D721Med (cell line): ENCODE results near the gene CFAP70.

Source experiments
- DNase-seq: peaks from one replicate; pipeline ENCODE4 v3.0.0; 2011; ENCODE audit warnings: low spot score; ENCODE audit not compliant: insufficient read length
- FAIRE-seq: peaks from 2 replicates; lab custom pipeline; 2011; peaks lifted over from hg19 to GRCh38; lab: Jason Lieb, UNC
- CTCF ChIP-seq: IDR thresholded peaks from 2 replicates; pipeline ENCODE4 v1.5.1; 2012; ENCODE audit warnings: mild to moderate bottlenecking, control low read depth; ENCODE audit not compliant: insufficient read depth; ENCODE audit errors: missing control alignments

CFAP70 gene

GRCh38 chr10:73246322-73246645 is 112.4 kb downstream of the CFAP70 start:
- no peak for TF ChIP-seq CTCF
- FAIRE-seq (no peak), DNase-seq (no peak)

GRCh38 chr10:73244866-73245477 is 113.7 kb downstream of the CFAP70 start:
- DNase-seq (no peak), FAIRE-seq (no peak)
- TF ChIP-seq CTCF: no peak

- FAIRE-seq (no peak), DNase-seq (no peak)
- no peak for TF ChIP-seq CTCF
These were observed 118.8 kb downstream of the CFAP70 start for GRCh38 chr10:73239908-73240307.

- no peak for FAIRE-seq
These were observed 119.6 kb downstream of the CFAP70 start for GRCh38 chr10:73238990-73239566.

GRCh38 chr10:73234695-73235094 is 124.0 kb downstream of the CFAP70 start:
- no peak for TF ChIP-seq CTCF
- FAIRE-seq: no peak
- DNase-seq: no peak

More at GRCh38 chr10:73238990-73239566, 119.6 kb downstream of the CFAP70 start:
- no peak for TF ChIP-seq CTCF
- no peak for DNase-seq

- FAIRE-seq: no peak
- TF ChIP-seq CTCF: no peak
- no peak for DNase-seq
These were observed 124.8 kb downstream of the CFAP70 start for GRCh38 chr10:73233883-73234282.

GRCh38 chr10:73232887-73233286 is 125.8 kb downstream of the CFAP70 start:
- no peak for FAIRE-seq
- DNase-seq: no peak
- TF ChIP-seq CTCF: no peak
